Left ventricle myocardium inferior (tissue), 1 donor: ENCODE data around the gene PSMD8. TPM values are rescaled to one million over a fixed set of nuclear protein-coding genes. Genes with fewer than 3 reads are reported as not detected.

ENCODE experiments used
- DNase-seq: peaks from one replicate; pipeline ENCODE4 v3.0.0-alpha.2; 2020
- H3K27ac ChIP-seq: fragments of 200-600 bp; replicated peaks from 2 replicates; pipeline ENCODE4 v1.8.0; 2021
- H3K27me3 ChIP-seq: fragments of 200-600 bp; 2 replicates; pipeline ENCODE4 v1.8.0; 2021; ENCODE audit warnings: low read depth
- H3K36me3 ChIP-seq: fragments of 200-600 bp; 2 replicates; pipeline ENCODE4 v1.8.0; 2021
- H3K4me1 ChIP-seq: fragments of 200-600 bp; 2 replicates; pipeline ENCODE4 v1.8.0; 2021
- H3K4me3 ChIP-seq: fragments of 200-600 bp; 2 replicates; pipeline ENCODE4 v1.8.0; 2021; ENCODE audit warnings: mild to moderate bottlenecking, moderate library complexity
- H3K9me3 ChIP-seq: fragments of 200-600 bp; replicated peaks from 2 replicates; pipeline ENCODE4 v1.8.0; 2021
- CTCF ChIP-seq: fragments of 200-600 bp; IDR thresholded peaks from 2 replicates; pipeline ENCODE4 v1.8.0; 2021; ENCODE audit warnings: antibody characterized with exemption, mild to moderate bottlenecking, borderline replicate concordance
- intact Hi-C: fragments of 100-400 bp; cut with micrococcal nuclease; formaldehyde crosslinking; loops from one replicate; pipeline ENCODE4 v1.11.0; 2022
- total RNA-seq: library from RNA; stranded (reverse); fragmentation: NEBNext Ultra II Directional; extraction: Animal tissue kit (Norgen Biotek cat#: 25700); gene quantifications from one replicate; pipeline ENCODE4 v1.2.1, GENCODE V29; 2021
- donor health status: DM: no; HTN: yes; CAD: no; lungs with severe emphysema.

PSMD8 gene
- total RNA-seq, 1 donor from 2014 or later = 349 TPM

- no peak for TF ChIP-seq CTCF
- intact Hi-C loops = no loop called here
Observed at GRCh38 chr19:38383743-38384142, 9.4 kb downstream of the PSMD8 start.

GRCh38 chr19:38384209-38385027, 10.0 kb downstream of the PSMD8 start:
- intact Hi-C loops = no loop called here
- Histone ChIP-seq H3K27ac (no peak overlapping the region), H3K27me3 (peaks cover 45% of the 10 kb centered on the region), H3K9me3 (no peaks in the 10 kb centered on the region), H3K4me3 (no peak overlapping the region), H3K4me1 (peaks cover 42% of the 10 kb centered on the region), H3K36me3 (peaks cover 71% of the 10 kb centered on the region)
- no peak for TF ChIP-seq CTCF
- DNase-seq = no peak

More at GRCh38 chr19:38383743-38384142, 9.4 kb downstream of the PSMD8 start:
- H3K27ac ChIP-seq = no peak overlapping the region
- peaks cover 45% of the 10 kb centered on the region for H3K27me3 ChIP-seq
- peaks cover 38% of the 10 kb centered on the region for H3K4me1 ChIP-seq
- H3K9me3 ChIP-seq = no peaks in the 10 kb centered on the region
- H3K36me3 ChIP-seq = peaks cover 77% of the 10 kb centered on the region
- no peak overlapping the region for H3K4me3 ChIP-seq
- DNase-seq = no peak

DNA sequence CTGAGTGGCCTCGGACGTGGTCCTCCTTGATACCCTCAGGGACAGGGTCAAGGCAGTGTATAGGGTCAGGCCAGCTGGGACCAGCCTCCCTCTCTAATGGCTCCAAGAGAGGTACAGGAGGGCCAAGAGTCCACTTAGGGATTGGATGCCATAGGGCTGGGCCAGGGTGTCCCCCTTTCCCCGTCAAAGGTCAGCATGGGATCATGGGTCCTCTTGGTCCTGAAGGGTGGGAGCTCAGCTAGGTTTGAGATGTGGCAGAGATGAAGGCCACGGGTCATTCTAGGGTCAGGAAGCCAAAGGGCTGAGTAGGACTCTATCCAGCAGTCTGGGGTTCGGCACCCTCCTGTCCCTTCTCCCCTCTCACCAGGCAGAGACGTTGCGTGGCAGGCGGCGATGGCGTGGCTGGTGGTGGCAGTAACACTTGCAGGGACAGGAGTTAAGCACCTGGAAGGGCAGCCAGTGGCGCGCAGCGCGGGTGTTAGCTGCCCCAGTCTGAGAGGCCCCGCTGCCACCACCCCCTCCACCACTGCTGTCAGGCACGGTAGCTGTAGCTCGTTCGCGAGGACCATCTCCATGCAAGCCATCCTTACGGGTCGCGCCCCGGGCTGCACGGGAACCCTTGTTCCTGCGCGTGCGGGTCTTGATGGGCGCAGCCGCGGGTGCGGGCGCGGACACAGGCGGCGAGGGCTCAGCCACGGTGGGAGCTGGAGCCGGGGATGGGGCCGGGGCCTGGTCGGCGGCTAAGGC, 10.9 kb downstream of the PSMD8 start:
- H3K27me3 ChIP-seq = peaks cover 45% of the 10 kb centered on the region
- no peak for DNase-seq

GRCh38 chr19:38385804-38386257, 11.5 kb downstream of the PSMD8 start:
- TF ChIP-seq CTCF = no peak
- H3K9me3 ChIP-seq = no peaks in the 10 kb centered on the region
- peaks cover 44% of the 10 kb centered on the region for H3K4me1 ChIP-seq
- intact Hi-C loops = no loop called here
- peaks cover 56% of the 10 kb centered on the region for H3K36me3 ChIP-seq
- H3K27ac ChIP-seq = no peak overlapping the region
- H3K27me3 ChIP-seq = peaks cover 45% of the 10 kb centered on the region
- no peak overlapping the region for H3K4me3 ChIP-seq
- DNase-seq = no peak

More for the DNA sequence above, 10.9 kb downstream of the PSMD8 start:
- Histone ChIP-seq H3K4me1 (peaks cover 44% of the 10 kb centered on the region), H3K4me3 (no peak overlapping the region), H3K36me3 (peaks cover 62% of the 10 kb centered on the region), H3K27ac (no peak overlapping the region), H3K9me3 (no peaks in the 10 kb centered on the region)
- TF ChIP-seq CTCF = no peak
- intact Hi-C loops = no loop called here

- TF ChIP-seq CTCF = no peak
- H3K27me3 ChIP-seq = peaks cover 45% of the 10 kb centered on the region
- no peak overlapping the region for H3K27ac ChIP-seq
- no peak for DNase-seq
- H3K36me3 ChIP-seq = peaks cover 50% of the 10 kb centered on the region
- no peaks in the 10 kb centered on the region for H3K9me3 ChIP-seq
- intact Hi-C loops = no loop called here
- H3K4me3 ChIP-seq = peak overlapping the region; percentile 66
- H3K4me1 ChIP-seq = peaks cover 44% of the 10 kb centered on the region
Observed at GRCh38 chr19:38386300-38386970, 12.1 kb downstream of the PSMD8 start.
